ES-I3 (cell line): ENCODE measurements around the gene HBB.

ENCODE experiments used
- H3K36me3 ChIP-seq: 2 replicates; pipeline ENCODE4 v1.6.1; 2013; ENCODE audit warnings: mild to moderate bottlenecking, low read length, control low read depth, moderate library complexity; ENCODE audit not compliant: insufficient read depth
- H3K4me1 ChIP-seq: 2 replicates; pipeline ENCODE4 v1.6.1; 2013; ENCODE audit warnings: mild to moderate bottlenecking, control low read depth, low read length; ENCODE audit not compliant: insufficient read depth
- H3K9ac ChIP-seq: 2 replicates; pipeline ENCODE4 v1.6.1; 2013; ENCODE audit warnings: low read depth, mild to moderate bottlenecking, low read length, moderate library complexity
- H3K9me3 ChIP-seq: 2 replicates; pipeline ENCODE4 v1.6.1; 2013; ENCODE audit warnings: mild to moderate bottlenecking, low read length, moderate library complexity; ENCODE audit not compliant: control insufficient read depth, insufficient read depth

Gene HBB

DNA sequence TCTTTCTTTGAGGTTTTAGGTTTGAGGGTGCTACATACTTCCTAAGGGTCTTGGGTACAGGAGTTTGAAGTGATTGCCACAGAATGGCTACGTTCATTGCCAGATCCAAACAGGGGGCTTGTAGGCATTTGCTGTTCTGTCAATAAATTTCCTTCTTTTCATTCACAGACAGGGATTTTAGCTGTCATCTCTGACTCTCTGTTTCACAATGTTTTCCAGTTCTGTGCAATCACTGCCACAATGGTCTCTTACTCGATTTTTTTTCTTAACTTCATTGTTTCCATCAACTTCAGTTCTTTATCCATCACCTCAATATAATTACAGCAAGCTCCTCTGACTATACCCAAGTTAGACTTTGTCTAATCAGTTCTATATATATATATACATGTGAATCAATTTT lies 13.6 kb upstream of the HBB start:
- Histone ChIP-seq H3K9me3 (no peaks in the 10 kb centered on the region), H3K36me3 (no peaks in the 10 kb centered on the region), H3K9ac (no peak overlapping the region), H3K4me1 (no peaks in the 10 kb centered on the region)

DNA sequence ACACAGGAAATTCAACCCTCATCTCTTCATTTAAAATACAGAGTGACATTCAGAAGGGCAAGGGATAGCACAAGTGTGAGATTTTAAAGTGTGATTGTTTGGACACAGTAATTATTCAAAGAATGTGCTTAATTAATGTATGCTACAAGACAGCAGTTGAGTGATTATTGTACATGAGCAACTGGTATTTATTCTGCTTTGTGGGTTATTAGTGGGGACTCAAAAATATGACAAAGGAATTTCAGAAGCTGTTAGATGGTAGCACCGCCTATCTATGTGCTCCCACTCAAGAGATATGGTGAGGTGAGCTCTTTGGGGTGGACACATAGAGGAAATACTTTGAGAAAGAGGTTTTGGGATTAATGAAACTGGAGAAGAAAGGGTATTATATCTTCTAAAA lies 13.2 kb upstream of the HBB start:
- Histone ChIP-seq H3K9me3 (no peaks in the 10 kb centered on the region), H3K36me3 (no peaks in the 10 kb centered on the region), H3K9ac (no peak overlapping the region), H3K4me1 (no peaks in the 10 kb centered on the region)

DNA sequence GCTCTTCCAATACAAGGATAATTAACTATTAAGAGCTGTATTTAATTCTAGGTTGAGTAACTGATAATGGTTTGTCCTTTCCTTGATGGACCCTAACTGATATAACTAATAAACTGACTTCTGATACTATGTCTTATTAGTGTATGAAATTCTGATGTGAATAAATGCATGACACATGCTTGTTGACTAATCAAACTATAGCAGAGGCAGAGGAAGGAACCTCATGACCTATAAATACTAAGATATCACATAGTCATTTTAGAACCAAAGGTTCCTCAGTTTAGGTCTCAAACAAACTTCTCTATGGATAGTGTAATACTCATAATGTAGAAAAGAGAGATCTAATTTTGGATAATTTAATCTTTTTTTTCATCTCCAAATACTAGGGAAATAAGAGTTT lies 12.2 kb upstream of the HBB start:
- H3K36me3 ChIP-seq, result no peaks in the 10 kb centered on the region
- no peak overlapping the region for H3K9ac ChIP-seq
- H3K4me1 ChIP-seq, result no peaks in the 10 kb centered on the region
- no peaks in the 10 kb centered on the region for H3K9me3 ChIP-seq

DNA sequence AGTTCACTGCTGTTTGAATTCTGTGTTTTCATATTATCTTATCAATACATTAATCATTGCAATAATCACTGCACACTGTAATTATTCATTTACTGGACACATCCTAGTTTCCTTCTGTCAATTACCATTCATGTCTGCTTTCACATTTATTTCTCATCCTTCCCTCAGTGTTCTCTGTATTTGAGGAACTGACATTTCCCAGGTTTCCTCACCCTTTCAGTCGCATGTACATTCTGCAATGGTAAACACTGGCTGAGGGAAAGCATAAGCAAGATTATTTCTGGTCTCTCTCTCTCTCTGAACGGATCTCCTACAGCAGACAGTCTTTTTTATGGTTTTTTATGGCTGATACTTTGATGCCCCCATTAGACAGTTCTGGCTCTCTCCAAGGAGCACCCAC lies 11.6 kb upstream of the HBB start:
- H3K9me3 ChIP-seq, result no peaks in the 10 kb centered on the region
- H3K9ac ChIP-seq, result no peak overlapping the region
- H3K4me1 ChIP-seq, result no peaks in the 10 kb centered on the region
- H3K36me3 ChIP-seq, result no peaks in the 10 kb centered on the region

DNA sequence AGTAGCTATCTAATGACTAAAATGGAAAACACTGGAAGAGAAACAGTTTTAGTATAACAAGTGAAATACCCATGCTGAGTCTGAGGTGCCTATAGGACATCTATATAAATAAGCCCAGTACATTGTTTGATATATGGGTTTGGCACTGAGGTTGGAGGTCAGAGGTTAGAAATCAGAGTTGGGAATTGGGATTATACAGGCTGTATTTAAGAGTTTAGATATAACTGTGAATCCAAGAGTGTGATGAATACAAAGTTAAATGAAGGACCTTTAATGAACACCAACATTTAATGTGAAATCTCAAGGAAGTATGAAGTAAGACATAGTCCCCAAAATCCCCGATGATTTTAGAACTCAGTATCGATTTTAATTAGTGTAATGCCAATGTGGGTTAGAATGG lies 10.5 kb upstream of the HBB start:
- H3K9ac ChIP-seq, result no peak overlapping the region
- no peaks in the 10 kb centered on the region for H3K36me3 ChIP-seq
- no peaks in the 10 kb centered on the region for H3K4me1 ChIP-seq
- H3K9me3 ChIP-seq, result no peaks in the 10 kb centered on the region

DNA sequence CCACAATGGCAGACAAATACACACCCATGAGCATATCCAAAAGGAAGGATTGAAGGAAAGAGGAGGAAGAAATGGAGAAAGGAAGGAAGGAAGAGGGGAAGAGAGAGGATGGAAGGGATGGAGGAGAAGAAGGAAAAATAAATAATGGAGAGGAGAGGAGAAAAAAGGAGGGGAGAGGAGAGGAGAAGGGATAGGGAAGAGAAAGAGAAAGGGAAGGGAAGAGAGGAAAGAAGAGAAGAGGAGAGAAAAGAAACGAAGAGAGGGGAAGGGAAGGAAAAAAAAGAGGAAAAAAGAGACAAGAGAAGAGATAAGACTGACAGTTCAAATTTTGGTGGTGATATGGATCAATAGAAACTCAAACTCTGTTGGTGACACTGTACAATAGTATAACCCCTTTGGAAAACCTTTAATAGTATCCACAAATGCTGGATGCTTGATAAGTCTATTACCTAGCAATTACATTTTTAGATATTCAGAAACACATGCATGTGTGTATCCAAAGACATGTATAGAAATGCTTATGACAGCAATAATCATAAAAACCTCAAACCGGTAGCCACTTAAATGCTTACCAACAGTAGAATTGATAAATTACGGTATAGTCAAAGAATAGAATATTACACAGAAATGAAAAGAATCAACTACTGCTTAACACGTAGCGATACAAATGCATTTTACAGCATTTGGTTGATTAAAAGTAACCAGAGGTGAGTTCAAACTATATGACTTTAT lies 8.7 kb upstream of the HBB start:
- Histone ChIP-seq H3K9ac (no peak overlapping the region), H3K9me3 (no peaks in the 10 kb centered on the region), H3K36me3 (no peaks in the 10 kb centered on the region), H3K4me1 (no peaks in the 10 kb centered on the region)

DNA sequence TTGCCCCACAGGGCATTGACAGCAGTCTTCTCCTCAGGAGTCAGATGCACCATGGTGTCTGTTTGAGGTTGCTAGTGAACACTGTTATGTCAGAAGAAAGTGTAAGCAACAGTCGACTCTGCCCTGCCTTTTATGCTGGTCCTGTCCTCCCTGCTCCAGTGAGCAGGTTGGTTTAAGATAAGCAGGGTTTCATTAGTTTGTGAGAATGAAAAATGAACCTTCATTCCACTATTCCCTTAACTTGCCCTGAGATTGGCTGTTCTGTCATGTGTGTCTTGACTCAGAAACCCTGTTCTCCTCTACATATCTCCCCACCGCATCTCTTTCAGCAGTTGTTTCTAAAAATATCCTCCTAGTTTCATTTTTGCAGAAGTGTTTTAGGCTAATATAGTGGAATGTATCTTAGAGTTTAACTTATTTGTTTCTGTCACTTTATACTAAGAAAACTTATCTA lies 7.5 kb upstream of the HBB start, which contains the start of gene HBD:
Gene HBD, minus strand, starts transcription at position 103 of the 454 bp plus-strand sequence. Its CDS starts 50 bp downstream, at position 53.
- Histone ChIP-seq H3K36me3 (no peaks in the 10 kb centered on the region), H3K4me1 (no peaks in the 10 kb centered on the region), H3K9ac (no peak within 1 kb of the TSS), H3K9me3 (no peaks in the 10 kb centered on the region)

DNA sequence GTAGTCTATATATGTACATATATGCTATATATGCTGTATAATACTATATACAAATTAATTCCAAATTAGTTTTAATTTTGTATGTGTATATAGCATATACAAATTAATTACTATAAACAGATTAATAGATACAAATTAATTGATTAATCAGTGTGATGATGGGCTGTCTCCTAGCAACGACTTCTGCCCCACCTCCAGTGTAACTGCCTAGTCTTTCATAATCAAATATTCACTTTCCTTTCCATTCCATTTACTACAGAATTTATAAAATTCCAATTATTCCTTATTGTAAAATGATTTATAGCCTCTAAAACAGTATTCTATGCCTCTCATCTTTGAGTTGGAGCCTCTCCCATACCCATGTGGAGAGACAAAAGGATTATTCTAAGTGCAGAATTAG lies 6.4 kb upstream of the HBB start:
- Histone ChIP-seq H3K36me3 (no peaks in the 10 kb centered on the region), H3K4me1 (no peaks in the 10 kb centered on the region), H3K9me3 (no peaks in the 10 kb centered on the region), H3K9ac (no peak overlapping the region)

DNA sequence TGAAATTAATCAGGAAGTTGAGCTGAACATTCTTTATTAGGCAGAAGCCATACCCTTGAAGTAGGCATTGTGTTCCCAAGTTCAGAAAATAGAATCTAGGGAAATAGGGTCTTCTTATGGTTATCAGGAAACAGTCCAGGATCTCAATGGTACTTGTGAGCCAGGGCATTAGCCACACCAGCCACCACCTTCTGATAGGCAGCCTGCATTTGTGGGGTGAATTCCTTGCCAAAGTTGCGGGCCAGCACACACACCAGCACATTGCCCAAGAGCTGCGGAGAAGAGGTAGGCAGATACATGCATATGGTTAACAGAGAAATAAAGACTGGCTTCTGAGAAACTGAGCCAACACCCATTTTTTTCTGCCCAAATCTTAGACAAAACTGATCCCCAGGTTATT lies 6.0 kb upstream of the HBB start:
- Histone ChIP-seq H3K9ac (no peak overlapping the region), H3K4me1 (no peaks in the 10 kb centered on the region), H3K9me3 (no peaks in the 10 kb centered on the region), H3K36me3 (no peaks in the 10 kb centered on the region)

DNA sequence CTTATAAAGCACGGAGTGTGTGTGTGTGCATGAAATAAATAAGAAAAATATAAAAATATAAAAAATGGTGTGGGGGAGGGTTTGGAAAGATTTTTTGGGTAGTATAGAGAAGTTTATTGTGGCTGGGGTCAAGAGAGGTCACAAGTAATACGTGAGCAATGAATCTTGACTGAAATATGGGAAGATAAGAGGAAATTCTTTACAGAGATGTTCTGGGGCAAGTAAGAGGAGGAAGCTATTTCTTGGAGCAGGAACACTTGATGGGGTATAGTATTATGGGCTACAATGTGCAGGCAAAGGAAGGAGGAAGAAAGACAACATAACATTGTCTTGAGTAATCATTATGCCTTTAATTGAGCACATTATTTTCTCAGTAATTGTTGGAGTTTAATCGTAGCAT lies 5.3 kb upstream of the HBB start:
- Histone ChIP-seq H3K9me3 (no peaks in the 10 kb centered on the region), H3K9ac (no peak overlapping the region)

DNA sequence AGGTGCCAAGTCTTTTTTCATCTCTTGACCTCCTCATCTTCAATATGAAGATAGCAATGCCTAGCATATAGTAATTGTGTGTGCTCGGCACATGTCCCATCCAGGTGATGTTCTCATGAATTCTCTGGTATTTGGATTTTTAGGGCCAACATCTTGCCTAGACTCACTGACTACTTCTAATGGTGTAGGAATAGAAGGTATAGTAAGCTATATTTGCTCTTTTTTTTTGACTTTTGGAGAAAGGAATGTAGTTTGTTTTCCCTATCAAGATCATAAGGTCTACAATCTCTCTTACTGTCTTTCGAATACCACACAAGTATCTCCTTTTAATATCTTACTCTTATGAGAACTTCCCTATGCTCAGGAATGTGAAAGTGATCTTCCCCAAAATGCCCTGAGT lies 4.2 kb upstream of the HBB start:
- Histone ChIP-seq H3K9me3 (no peaks in the 10 kb centered on the region), H3K4me1 (no peaks in the 10 kb centered on the region), H3K36me3 (no peaks in the 10 kb centered on the region), H3K9ac (no peak overlapping the region)

More for the DNA sequence above, 5.3 kb upstream of the HBB start:
- no peaks in the 10 kb centered on the region for H3K36me3 ChIP-seq
- no peaks in the 10 kb centered on the region for H3K4me1 ChIP-seq

DNA sequence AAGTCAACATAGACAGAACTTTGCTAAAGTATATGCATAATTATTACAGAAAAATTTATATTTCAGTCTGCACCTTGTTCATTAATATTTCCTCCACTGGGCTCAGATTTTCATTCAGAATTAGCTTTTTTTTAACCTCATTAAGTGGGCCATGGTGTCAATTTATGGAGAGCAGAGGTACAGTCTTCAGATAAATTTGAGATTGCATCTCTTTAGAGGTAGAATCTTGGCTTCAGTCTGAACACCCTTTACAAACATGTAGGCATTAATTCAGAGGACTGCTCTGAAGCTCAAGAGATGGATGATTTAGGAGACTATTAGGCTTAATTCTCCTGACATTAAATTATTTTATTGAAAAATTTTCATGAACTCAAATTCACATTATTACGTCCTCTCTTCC lies 3.4 kb upstream of the HBB start:
- H3K4me1 ChIP-seq, result no peaks in the 10 kb centered on the region
- no peaks in the 10 kb centered on the region for H3K9me3 ChIP-seq
- H3K36me3 ChIP-seq, result no peaks in the 10 kb centered on the region
- no peak overlapping the region for H3K9ac ChIP-seq

DNA sequence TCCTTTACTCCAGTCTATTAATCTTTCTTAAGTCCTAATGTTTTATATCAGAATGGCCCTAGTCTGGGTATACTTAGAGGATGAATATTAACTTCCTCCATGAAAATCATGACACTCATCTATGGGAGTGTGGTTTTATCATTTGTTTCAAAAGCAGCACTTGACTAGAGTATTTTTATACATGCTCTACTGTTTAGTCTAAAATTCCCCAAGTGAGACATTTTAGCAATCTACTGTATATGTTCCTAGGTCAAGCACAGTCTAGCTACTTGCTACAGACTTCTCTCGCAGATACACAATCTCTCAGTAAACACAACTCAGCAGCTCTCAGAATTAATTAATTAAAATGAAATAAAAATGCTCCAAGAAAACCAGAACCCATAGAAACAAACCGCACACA lies 2.9 kb upstream of the HBB start:
- H3K4me1 ChIP-seq, result no peaks in the 10 kb centered on the region
- H3K9ac ChIP-seq, result no peak overlapping the region
- no peaks in the 10 kb centered on the region for H3K36me3 ChIP-seq
- H3K9me3 ChIP-seq, result no peaks in the 10 kb centered on the region

DNA sequence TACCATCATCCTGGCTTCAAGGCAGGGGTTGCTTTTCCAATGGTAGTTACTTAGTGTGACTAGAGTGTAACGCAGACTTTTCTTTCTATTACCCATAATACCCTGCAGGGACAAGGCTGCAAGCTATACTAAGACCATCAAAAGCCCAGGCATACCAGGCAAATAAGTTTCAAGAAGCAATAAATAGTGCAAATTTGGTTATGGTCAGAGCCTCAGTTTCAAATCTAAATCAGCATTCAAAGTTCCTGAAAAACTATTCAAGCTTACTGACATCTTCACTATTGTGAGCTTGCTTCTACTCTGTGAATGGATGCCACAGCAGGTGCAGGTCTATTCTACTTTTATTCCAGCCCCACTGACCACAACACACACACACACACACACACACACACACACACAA lies 2.5 kb upstream of the HBB start:
- no peaks in the 10 kb centered on the region for H3K36me3 ChIP-seq
- H3K4me1 ChIP-seq, result no peaks in the 10 kb centered on the region
- H3K9ac ChIP-seq, result no peak overlapping the region
- H3K9me3 ChIP-seq, result no peaks in the 10 kb centered on the region

DNA sequence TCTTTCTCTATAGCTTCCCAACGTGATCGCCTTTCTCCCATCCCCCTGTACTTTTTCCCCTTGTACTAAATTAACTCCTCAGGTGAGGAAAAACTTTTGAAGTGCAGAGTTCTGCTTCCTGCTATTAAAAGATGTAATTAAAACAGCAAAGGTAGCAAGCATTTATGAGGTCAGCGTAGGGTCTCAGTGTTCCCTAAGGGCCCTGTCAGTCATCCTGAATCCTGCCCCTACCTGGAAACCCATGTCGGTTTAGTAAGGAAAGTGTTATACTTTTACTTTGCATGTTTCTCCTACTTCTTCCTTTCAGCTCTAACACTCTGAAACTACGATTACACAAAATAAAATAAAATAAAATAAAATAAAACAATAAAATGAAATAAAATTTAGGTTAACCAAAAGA lies 1.3 kb upstream of the HBB start:
- Histone ChIP-seq H3K9ac (no peak overlapping the region), H3K36me3 (no peaks in the 10 kb centered on the region), H3K9me3 (no peaks in the 10 kb centered on the region), H3K4me1 (no peaks in the 10 kb centered on the region)

DNA sequence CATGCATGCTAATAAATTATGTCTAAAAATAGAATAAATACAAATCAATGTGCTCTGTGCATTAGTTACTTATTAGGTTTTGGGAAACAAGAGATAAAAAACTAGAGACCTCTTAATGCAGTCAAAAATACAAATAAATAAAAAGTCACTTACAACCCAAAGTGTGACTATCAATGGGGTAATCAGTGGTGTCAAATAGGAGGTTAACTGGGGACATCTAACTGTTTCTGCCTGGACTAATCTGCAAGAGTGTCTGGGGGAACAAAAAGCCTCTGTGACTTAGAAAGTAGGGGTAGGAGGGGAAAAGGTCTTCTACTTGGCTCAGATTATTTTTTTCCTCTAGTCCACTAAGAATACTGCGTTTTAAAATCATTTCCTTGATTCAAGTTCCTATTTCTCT lies 810 bp upstream of the HBB start:
- Histone ChIP-seq H3K36me3 (no peaks in the 10 kb centered on the region), H3K4me1 (no peaks in the 10 kb centered on the region), H3K9ac (no peak overlapping the region), H3K9me3 (no peaks in the 10 kb centered on the region)
